HG02981 (cell line): ENCODE measurements around the gene P2RY13.

Experiments used
- ATAC-seq: cut with Tn5 transposase; IDR thresholded peaks from one replicate; pipeline ENCODE4 v1.9.1; 2021; ENCODE audit warnings: mild to moderate bottlenecking, moderate library complexity; ENCODE audit not compliant: unreplicated experiment

Gene P2RY13

GRCh38 chr3:151321526-151321925 lies 7.8 kb downstream of the P2RY13 start:
- no peak for ATAC-seq

GRCh38 chr3:151320131-151320530 lies 9.2 kb downstream of the P2RY13 start:
- no peak for ATAC-seq

GRCh38 chr3:151319628-151320027 lies 9.7 kb downstream of the P2RY13 start:
- no peak for ATAC-seq

- no peak for ATAC-seq
Measured at GRCh38 chr3:151318991-151319390, 10.4 kb downstream of the P2RY13 start.

- no peak for ATAC-seq
Measured at GRCh38 chr3:151318313-151318712, 11.0 kb downstream of the P2RY13 start.

- no peak for ATAC-seq
Measured at GRCh38 chr3:151316267-151316991, 12.9 kb downstream of the P2RY13 start, which contains the start of gene GPR87. GPR87 (minus strand) TSS chr3:151316820; CDS start chr3:151300100, 16,720 bp downstream.

- ATAC-seq, result no peak
Measured at GRCh38 chr3:151315846-151316245, 13.5 kb downstream of the P2RY13 start.

- ATAC-seq, result no peak
Measured at GRCh38 chr3:151315136-151315535, 14.2 kb downstream of the P2RY13 start.

- ATAC-seq, result no peak
Measured at GRCh38 chr3:151314593-151314992, 14.8 kb downstream of the P2RY13 start.

GRCh38 chr3:151314137-151314536 lies 15.2 kb downstream of the P2RY13 start:
- ATAC-seq, result no peak

GRCh38 chr3:151312972-151313371 lies 16.4 kb downstream of the P2RY13 start:
- no peak for ATAC-seq

GRCh38 chr3:151309566-151309965 lies 19.8 kb downstream of the P2RY13 start:
- ATAC-seq, result no peak

- no peak for ATAC-seq
Measured at GRCh38 chr3:151307583-151308488, 21.5 kb downstream of the P2RY13 start.

GRCh38 chr3:151307131-151307530 lies 22.2 kb downstream of the P2RY13 start:
- no peak for ATAC-seq

- no peak for ATAC-seq
Measured at GRCh38 chr3:151306168-151306810, 23.1 kb downstream of the P2RY13 start.

GRCh38 chr3:151305775-151306151 lies 23.6 kb downstream of the P2RY13 start:
- ATAC-seq, result no peak

- no peak for ATAC-seq
Measured at GRCh38 chr3:151305060-151305774, 24.1 kb downstream of the P2RY13 start.

- no peak for ATAC-seq
Measured at GRCh38 chr3:151303751-151304150, 25.6 kb downstream of the P2RY13 start.

- ATAC-seq, result no peak
Measured at GRCh38 chr3:151301787-151302186, 27.6 kb downstream of the P2RY13 start.

GRCh38 chr3:151300539-151300938 lies 28.8 kb downstream of the P2RY13 start:
- ATAC-seq, result no peak

- ATAC-seq, result no peak
Measured at GRCh38 chr3:151299006-151299405, 30.3 kb downstream of the P2RY13 start.
